Posterior vena cava (tissue), 2 donors: ENCODE results near the gene SHISA4. TPM values are rescaled to one million over a fixed set of nuclear protein-coding genes. Genes with fewer than 3 reads are reported as not detected.
A peak's percentile ranks its signal among the peaks of the same experiment; 100 is the strongest.
"Not testable (repeated sequence)": the region's sequence is repeated elsewhere in the genome, so short reads cannot be mapped to it uniquely, and the experiment has no call there.

ENCODE experiments used
- DNase-seq: peaks from one replicate; pipeline ENCODE4 v3.0.0-alpha.2; 2020; ENCODE audit warnings: low spot score
- intact Hi-C, 2 donors: fragments of 100-400 bp; cut with DNase I; formaldehyde crosslinking; loops; one replicate each; pipeline versions ENCODE4 v1.14.1 to v1.14.2; 2022 to 2023
- long read RNA-seq, 2 donors: library from polyadenylated mRNA; unstranded; transcript quantifications; one replicate each; pipeline ENCODE4 v2.0.0, GENCODE V29; 2020 to 2021
- total RNA-seq, 2 donors: library from RNA; stranded (reverse); fragmentation: NEBNext Ultra II Directional; extraction: Animal tissue kit (Norgen Biotek cat#: 25700); gene quantifications; one replicate each; pipeline ENCODE4 v1.2.1, GENCODE V29; 2021
- donor health status: DM: yes; HTN: yes; CAD: no.
- donor health status: DM: yes; HTN: yes; CAD: no.

Gene SHISA4
- 10 to 100 TPM; 33.7 to 44.4 TPM for total RNA-seq
- long read RNA-seq, donor 1, transcript SHISA4-201 (5 exons, 1,341 nt) = major isoform, 17 of 25 reads
- long read RNA-seq, donor 1, partial matches to known transcripts = 5 of 25 reads
- long read RNA-seq, donor 1, other reads (novel, unspliced or antisense) = 2 of 25 reads
- long read RNA-seq, donor 2, transcript SHISA4-201 (5 exons, 1,341 nt) = major isoform, 77 of 99 reads
- long read RNA-seq, donor 2, partial matches to known transcripts = 12 of 99 reads
- long read RNA-seq, donor 2, other reads (novel, unspliced or antisense) = 7 of 99 reads

- intact Hi-C loops = no loop called here
- DNase-seq = peak; percentile 90
Measured at GRCh38 chr1:201888282-201889089, at the start of gene SHISA4. SHISA4 (plus strand) TSS chr1:201888898; CDS start chr1:201888995, 97 bp downstream.

- DNase-seq, intact Hi-C loops: not testable (repeated sequence)
Measured at GRCh38 chr1:201839089-201839488, 49.6 kb upstream of the SHISA4 start.

- DNase-seq = no peak
- intact Hi-C loops = no loop called here
Measured at GRCh38 chr1:201840055-201840454, 48.6 kb upstream of the SHISA4 start.

- intact Hi-C loops = no loop called here
- no peak for DNase-seq
Measured at GRCh38 chr1:201840490-201840889, 48.2 kb upstream of the SHISA4 start.

GRCh38 chr1:201841265-201841912, 47.3 kb upstream of the SHISA4 start:
- intact Hi-C loops = no loop called here
- no peak for DNase-seq

GRCh38 chr1:201842472-201843027, 46.1 kb upstream of the SHISA4 start:
- intact Hi-C loops = no loop called here
- DNase-seq = no peak

GRCh38 chr1:201845331-201846083, 43.2 kb upstream of the SHISA4 start:
- DNase-seq = no peak
- intact Hi-C loops = no loop called here

- no peak for DNase-seq
- intact Hi-C loops = no loop called here
Measured at GRCh38 chr1:201847150-201847549, 41.5 kb upstream of the SHISA4 start.

GRCh38 chr1:201848230-201848629, 40.5 kb upstream of the SHISA4 start:
- intact Hi-C loops = no loop called here
- no peak for DNase-seq

- intact Hi-C loops = no loop called here
- DNase-seq = no peak
Measured at GRCh38 chr1:201849372-201850052, 39.2 kb upstream of the SHISA4 start.

- intact Hi-C loops = no loop called here
- no peak for DNase-seq
Measured at GRCh38 chr1:201850053-201850397, 38.7 kb upstream of the SHISA4 start.

GRCh38 chr1:201851949-201852348, 36.7 kb upstream of the SHISA4 start:
- no peak for DNase-seq

GRCh38 chr1:201856722-201857121, 32.0 kb upstream of the SHISA4 start:
- intact Hi-C loops = loop anchor here in 1 of 2 donors (5.0 kb wide), 1 partner anchor 856 kb away; the partner anchor contains the start of gene SYT2
- not testable (repeated sequence) for DNase-seq

More at GRCh38 chr1:201851949-201852348, 36.7 kb upstream of the SHISA4 start:
- intact Hi-C loops = no loop called here

- intact Hi-C loops = loop anchor here in 1 of 2 donors (5.0 kb wide), 1 partner anchor 853 kb away; the partner anchor contains the start of gene SYT2
- no peak for DNase-seq
Measured at GRCh38 chr1:201859424-201859823, 29.3 kb upstream of the SHISA4 start.

- DNase-seq = no peak
- intact Hi-C loops = no loop called here
Measured at GRCh38 chr1:201861448-201861847, 27.2 kb upstream of the SHISA4 start.

- DNase-seq = no peak
- intact Hi-C loops = no loop called here
Measured at GRCh38 chr1:201870397-201870796, 18.3 kb upstream of the SHISA4 start.

GRCh38 chr1:201874672-201875071, 14.0 kb upstream of the SHISA4 start:
- no peak for DNase-seq
- intact Hi-C loops = loop anchor here in 1 of 2 donors (5.0 kb wide), 1 partner anchor 98 kb away; no protein-coding TSS in a partner anchor

GRCh38 chr1:201876148-201876818, 12.4 kb upstream of the SHISA4 start:
- intact Hi-C loops = loop anchor here in 1 of 2 donors (5.0 kb wide), 1 partner anchor 96 kb away; no protein-coding TSS in a partner anchor
- DNase-seq = no peak
